T-helper 2 cell treated with Interferon-gamma antibody and Interleukin-4, amounts not matched to agents 100 ng/mL and 5 ng/mL, for 36 hours (primary cell): Measurements from ENCODE around the gene DUSP23. TPM values are rescaled to one million over a fixed set of nuclear protein-coding genes. Genes with fewer than 3 reads are reported as not detected.

Experiments used
- intact Hi-C: fragments of 100-400 bp; cut with micrococcal nuclease; formaldehyde crosslinking; loops from one replicate; pipeline ENCODE4 v1.15.1; 2023
- total RNA-seq: library from RNA; stranded (reverse); gene quantifications from 2 replicates; pipeline ENCODE4 v1.2.3, GENCODE V29; 2022

The DUSP23 gene
- total RNA-seq, 1 donor from 2014 or later: 20.9 TPM

DNA sequence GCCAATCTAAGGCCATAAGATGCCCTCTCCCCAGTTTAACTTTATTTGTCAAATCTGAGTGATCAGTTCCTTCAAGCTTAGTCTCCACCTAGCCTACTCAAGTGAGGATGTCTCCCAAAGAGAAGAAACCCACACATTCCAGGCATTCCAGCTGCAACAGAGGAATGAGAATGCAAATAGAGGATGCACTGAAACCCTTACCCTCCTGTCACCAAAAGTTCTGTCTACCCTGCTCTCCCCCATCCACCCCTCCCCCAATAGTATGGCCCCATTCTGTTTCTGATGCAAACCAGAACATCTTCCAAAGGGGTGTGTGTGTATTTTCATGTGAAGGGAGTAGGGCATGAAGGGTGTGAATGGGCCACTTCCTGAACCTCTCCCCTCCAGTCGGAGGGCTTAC is 3.0 kb downstream of the DUSP23 start:
- intact Hi-C loops: loop anchor here (5.0 kb wide), 1 partner anchor 479 kb away; the partner anchor contains the start of gene DCAF8

- intact Hi-C loops: no loop called here
These were observed 5.7 kb downstream of the DUSP23 start for GRCh38 chr1:159786465-159786864.

- intact Hi-C loops: no loop called here
These were observed 6.2 kb downstream of the DUSP23 start for GRCh38 chr1:159786966-159787365.

GRCh38 chr1:159790237-159790917 is 9.6 kb downstream of the DUSP23 start:
- intact Hi-C loops: no loop called here

DNA sequence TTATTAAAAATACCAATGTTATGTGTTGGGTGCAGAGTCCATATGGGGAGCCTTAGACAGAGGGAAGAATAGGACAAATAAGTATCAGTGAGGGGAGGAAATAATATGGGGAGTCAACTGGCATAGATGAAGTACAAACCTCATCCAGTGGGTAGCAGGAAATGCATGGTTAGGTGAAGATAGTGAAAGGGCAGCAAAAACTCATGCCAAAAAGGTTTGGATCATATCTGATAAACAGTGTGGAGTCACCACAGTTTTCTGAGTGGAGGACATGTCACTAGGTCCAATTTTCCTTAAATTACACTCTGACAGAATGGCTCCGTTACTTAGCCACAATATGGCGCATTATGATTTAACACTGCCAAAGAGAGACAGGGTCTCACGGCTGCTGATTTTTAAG is 10.3 kb downstream of the DUSP23 start:
- intact Hi-C loops: no loop called here

- intact Hi-C loops: no loop called here
These were observed 10.7 kb downstream of the DUSP23 start for GRCh38 chr1:159791461-159791860.

DNA sequence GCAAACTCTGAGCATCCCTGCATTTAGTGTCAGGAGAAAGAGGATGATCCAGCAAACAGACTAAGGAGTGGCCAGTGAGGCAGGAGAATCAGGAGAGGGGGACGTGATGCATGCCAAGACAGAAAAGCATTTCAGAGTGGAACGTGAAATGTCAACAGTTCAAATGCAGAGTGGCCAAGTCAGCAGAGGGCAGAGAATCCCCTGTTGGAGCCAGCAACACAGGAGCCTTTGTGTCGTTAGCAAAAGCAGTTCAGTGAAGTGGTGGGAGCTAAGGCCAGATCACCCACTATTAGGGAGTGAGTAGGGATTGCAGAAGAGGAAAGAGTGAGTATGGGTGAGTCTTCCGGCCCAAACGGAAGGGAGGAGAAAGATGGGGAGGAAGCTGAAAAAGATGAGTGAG is 14.8 kb downstream of the DUSP23 start:
- intact Hi-C loops: no loop called here

DNA sequence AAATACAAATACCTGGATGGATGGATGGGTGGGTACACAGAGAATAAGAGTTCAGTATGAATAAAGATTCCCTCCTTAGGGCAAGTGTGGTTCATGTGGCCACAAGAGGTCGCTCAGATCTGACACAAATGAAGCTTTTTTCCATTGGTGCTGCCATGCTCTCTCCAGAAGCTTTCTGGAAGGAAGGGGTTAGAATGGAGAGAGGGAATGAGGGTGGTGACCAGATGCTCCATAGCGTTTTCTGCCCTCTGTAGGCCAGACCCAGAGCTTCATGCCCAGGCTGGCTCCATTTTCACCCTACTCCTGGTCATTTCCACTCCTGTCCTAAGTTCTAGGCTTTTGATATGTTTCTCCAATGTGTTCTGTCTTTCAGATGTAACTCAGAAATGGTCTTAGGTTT is 18.1 kb downstream of the DUSP23 start:
- intact Hi-C loops: loop anchor here (1.0 kb wide), 3 partner anchors 92 to 208 kb away; no protein-coding TSS in a partner anchor

- intact Hi-C loops: no loop called here
These were observed 18.8 kb downstream of the DUSP23 start for GRCh38 chr1:159799446-159799985.

DNA sequence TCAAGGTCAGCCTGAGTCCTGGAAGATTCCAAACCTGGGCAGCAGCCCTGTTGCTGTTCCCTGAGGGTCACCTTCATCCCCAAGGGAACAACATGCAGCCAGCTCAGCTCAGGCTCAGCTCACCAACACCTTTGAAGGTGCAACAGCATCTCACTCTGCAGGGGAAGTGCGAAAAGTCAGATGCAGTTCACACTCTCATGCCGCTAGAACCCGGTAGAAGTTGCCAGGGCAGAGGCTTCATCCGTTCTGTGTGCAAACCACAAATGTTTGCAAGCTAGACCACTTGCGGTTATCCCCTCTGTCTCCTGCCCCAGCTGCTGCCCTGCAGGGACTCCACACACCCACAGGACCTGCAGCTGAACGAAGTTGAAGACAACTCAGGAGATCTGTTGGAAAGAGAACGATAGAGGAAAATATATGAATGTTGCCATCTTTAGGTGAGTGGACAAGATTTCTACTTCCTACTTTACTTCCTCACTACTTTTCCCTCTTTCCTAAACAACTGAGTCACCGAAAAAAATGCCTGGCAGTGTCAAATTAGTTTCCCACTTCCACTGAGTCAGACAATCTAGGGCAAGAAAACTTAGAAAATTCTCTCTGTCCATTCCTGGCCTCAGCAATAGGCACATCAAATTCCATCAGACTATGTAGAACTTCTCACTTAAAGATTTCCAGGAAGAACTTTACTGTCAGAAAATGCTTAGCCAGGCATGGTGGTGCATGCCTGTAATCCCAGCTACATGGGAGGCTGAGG is 19.6 kb downstream of the DUSP23 start:
- intact Hi-C loops: no loop called here

DNA sequence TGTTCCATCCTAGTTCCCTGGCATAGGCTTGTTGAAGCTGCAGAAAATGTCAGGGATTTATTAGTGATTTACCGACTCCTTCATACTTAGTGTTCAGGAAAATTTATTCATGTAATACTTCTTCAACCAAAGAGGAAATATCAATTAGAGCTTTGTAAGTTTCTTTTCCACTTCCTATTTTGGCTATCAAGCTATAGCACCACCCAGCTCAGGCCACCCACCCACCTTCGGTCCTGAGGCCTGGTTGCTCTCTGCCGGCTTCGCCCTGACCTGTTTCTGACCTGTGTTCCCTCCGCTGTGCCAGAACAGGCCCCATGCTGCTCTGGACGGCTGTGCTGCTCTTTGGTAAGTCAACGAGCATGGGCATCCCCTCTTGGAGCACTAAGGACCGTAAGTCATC is 21.3 kb downstream of the DUSP23 start, which contains the start of gene FCRL6:
TSS of gene FCRL6 (plus strand) at position 250 of the 400 bp plus-strand sequence. CDS start at position 315, 65 bp downstream.
- intact Hi-C loops: no loop called here

DNA sequence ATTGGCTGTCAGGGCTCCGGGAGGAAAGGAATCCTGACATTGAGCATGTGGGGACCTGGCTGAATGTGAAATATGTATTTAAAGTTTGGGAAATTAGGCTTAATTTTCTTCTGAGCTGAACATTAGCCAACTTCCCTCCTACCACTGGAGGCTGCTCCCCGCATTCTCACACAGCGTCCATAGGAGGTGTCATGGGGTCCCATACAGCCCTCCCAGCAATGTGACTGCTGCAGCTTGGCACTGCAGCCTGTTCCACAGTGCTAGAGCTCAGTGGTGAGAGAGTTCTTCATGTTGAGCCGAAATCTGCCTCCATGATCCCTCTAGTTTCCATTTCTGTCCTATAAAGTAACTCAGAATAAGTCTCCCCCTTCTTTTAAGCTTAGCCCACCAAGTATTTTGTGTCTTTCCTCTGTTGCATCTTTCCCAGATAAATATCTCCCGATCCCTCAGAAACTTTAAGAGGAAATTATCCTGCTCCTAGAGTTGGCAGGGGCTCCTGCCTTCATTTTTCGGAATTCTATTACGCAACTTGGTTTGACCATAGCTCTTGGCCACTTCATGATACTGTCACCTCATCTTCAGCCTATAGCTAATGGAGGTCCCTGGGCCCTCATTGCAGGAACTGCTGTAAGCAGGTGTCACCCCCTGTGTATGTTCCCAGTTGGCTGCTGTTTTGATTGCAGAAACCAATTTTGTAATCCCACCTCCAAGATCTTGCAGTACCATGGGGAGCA is 23.4 kb downstream of the DUSP23 start:
- intact Hi-C loops: no loop called here

- intact Hi-C loops: no loop called here
These were observed 24.2 kb downstream of the DUSP23 start for GRCh38 chr1:159804924-159805323.

DNA sequence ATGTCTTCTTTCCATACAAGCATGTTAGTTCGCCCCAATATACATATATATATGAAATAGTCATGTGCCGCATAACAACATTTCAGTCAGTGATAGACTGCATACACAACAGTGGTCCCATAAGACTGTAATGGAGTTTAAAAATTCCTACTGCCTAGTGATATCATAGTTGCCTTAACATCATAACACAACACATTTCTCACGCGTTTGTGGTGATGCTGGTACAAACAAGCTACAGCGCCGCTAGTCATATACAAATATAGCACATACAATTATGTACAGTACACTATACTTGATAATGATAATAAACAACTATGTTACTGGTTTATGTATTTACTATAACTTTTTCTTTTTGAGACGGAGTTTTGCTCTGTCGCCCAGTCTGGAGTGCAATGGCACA is 35.2 kb downstream of the DUSP23 start:
- intact Hi-C loops: no loop called here

GRCh38 chr1:159817276-159818041 is 36.7 kb downstream of the DUSP23 start:
- intact Hi-C loops: no loop called here

- intact Hi-C loops: no loop called here
These were observed 40.6 kb downstream of the DUSP23 start for GRCh38 chr1:159821171-159821867.

DNA sequence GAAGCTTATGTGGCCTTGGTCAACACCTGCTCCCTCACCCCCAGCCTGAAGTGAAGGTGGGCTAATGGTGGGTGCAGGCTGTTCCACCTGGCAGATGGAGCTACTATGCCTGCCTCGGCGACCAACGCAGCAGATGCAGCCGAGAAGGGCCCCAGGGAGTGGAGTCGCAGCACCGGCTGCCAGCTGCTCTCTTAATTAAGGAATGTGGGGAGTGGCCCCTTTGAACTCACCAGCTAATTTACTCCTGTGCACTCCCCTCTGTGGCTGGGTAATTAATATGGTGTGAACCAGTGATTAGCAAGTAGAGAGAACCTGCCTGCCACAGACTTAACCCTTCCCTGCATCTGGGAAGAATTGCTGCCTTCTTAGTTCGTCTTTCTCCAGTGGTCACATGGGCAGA is 42.6 kb downstream of the DUSP23 start:
- intact Hi-C loops: no loop called here

DNA sequence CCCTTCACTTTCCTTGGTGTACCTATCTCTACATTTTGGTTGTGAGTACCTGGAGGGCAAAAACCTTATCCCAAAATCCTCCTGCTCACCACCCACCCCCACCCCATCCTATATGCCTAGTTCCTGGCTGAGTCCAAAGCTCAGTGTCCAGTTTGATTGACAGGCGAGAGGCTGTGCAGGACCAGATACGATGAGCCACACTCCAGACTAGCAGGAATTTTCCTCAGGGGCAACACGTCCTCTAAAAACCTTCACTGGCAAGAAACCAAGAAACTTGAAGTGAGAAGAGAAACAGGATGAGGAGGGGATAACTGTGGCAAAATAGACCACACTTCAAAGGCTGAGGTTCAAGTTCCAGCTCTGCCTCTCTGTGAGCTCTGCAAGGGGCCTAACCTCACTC is 44.8 kb downstream of the DUSP23 start:
- intact Hi-C loops: no loop called here

DNA sequence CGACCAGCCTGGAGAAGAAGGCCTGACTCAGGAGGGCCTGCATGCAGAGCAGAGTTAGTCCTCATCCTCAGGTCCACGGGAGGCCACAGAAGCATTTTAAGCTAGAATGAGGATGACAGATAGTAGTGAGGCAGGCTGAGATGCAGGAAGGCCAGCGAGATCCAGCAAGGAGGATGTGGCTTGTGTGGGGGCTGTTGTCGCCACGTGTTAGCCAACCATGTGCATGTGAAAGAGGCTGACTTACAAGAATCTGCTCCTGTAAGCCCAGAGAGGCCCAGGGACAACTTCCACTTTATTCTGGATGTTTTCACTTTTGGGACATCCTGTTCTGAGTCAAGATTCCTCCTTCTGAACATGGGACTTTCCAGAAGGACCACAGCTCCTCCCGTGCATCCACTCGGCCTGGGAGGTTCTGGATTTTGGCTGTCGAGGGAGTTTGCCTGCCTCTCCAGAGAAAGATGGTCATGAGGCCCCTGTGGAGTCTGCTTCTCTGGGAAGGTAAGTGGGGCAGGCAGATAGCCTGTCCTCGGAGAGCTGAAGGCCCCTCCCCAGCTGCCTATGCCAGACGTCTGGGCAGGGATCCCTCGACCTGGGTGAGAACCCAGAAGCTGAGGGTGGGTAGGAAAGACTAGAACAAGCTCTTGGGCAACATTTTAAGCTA is 45.8 kb downstream of the DUSP23 start, which contains the start of gene SLAMF8:
TSS of gene SLAMF8 (plus strand) at position 433 of the 661 bp plus-strand sequence. CDS start at position 459, 26 bp downstream.
- intact Hi-C loops: no loop called here

- intact Hi-C loops: no loop called here
These were observed 46.3 kb downstream of the DUSP23 start for GRCh38 chr1:159827102-159827490.
